ENCODE results near the gene PCNX4. TPM values are rescaled to one million over a fixed set of nuclear protein-coding genes. Genes with fewer than 3 reads are reported as not detected.

The PCNX4 gene
- total RNA-seq, 2 experiments from 2014 or later: 17.3 to 21.0 TPM

GRCh38 chr14:60165547-60165876 lies 73.8 kb downstream of the PCNX4 start:
- H3K27ac ChIP-seq (ENCODE audit: low read depth in 1 of 2, low read length in 2 of 2): peak overlapping the region; percentile 81 to 90
- H3K9me3 ChIP-seq (ENCODE audit: control insufficient read depth in 1 of 2, insufficient read depth in 1 of 2, low read length in 2 of 2): no peaks in the 10 kb centered on the region
- Mint-ChIP-seq H3K9me3 (no peaks in the 10 kb centered on the region), H3K4me3 (peak overlapping the region; percentile 87), H3K36me3 (ENCODE audit: low read depth) (peaks cover 27% of the 10 kb centered on the region), H3K4me1 (ENCODE audit: low read depth) (peaks cover 50% of the 10 kb centered on the region), H3K27ac (peak overlapping the region; percentile 97), H3K27me3 (no peaks in the 10 kb centered on the region)
- TF ChIP-seq CTCF (IDR thresholded peaks at IDR 0.05): no peak
- H3K36me3 ChIP-seq (ENCODE audit: insufficient read depth, low read length): peaks cover 6% of the 10 kb centered on the region
- H3K27me3 ChIP-seq (ENCODE audit: control insufficient read depth in 1 of 2, insufficient read depth in 2 of 2, low read length in 2 of 2): no peaks in the 10 kb centered on the region
- ChIA-PET CTCF (interaction anchor here (0.8 to 4.0 kb wide), 15 partner anchors 11 to 203 kb away, joined by 3 to 35 read pairs (median 5); no protein-coding TSS in a partner anchor), POLR2A (interaction anchor here (0.7 to 5.2 kb wide), 17 partner anchors 10 to 1868 kb away, joined by 3 to 93 read pairs (median 5); partner anchors contain the start of genes PCNX4 and PPM1A)
- H3K4me1 ChIP-seq (ENCODE audit: insufficient read depth, low read length): peaks cover 30% of the 10 kb centered on the region
- intact Hi-C loops (cut with DNase I, micrococcal nuclease): loop anchor here (2.0 to 5.0 kb wide), 4 partner anchors 19 to 82 kb away; partner anchors contain the start of genes PCNX4 (in 2 of the 2) and PPM1A (in 1 of the 2)
- DNase-seq (no peak), ATAC-seq (ENCODE audit: poor library complexity) (peak; percentile 3)
- peak overlapping the region; percentile 70 for H3K4me3 ChIP-seq (ENCODE audit: low read length)

- no peak for TF ChIP-seq CTCF (IDR thresholded peaks at IDR 0.05)
- Histone ChIP-seq H3K4me3 (ENCODE audit: low read length) (no peak overlapping the region), H3K27ac (ENCODE audit: low read depth in 1 of 2, low read length in 2 of 2) (peak overlapping the region; percentile 81 to 90), H3K9me3 (ENCODE audit: control insufficient read depth in 1 of 2, insufficient read depth in 1 of 2, low read length in 2 of 2) (no peaks in the 10 kb centered on the region), H3K27me3 (ENCODE audit: control insufficient read depth in 1 of 2, insufficient read depth in 2 of 2, low read length in 2 of 2) (no peaks in the 10 kb centered on the region), H3K36me3 (ENCODE audit: insufficient read depth, low read length) (peaks cover 6% of the 10 kb centered on the region), H3K4me1 (ENCODE audit: insufficient read depth, low read length) (peaks cover 28% of the 10 kb centered on the region)
- ATAC-seq (ENCODE audit: poor library complexity): no peak
- H3K36me3 Mint-ChIP-seq (ENCODE audit: low read depth): peaks cover 20% of the 10 kb centered on the region
- DNase-seq: peak in 4 of 14 experiments; percentile 7 to 52 (median 44)
- no peaks in the 10 kb centered on the region for H3K27me3 Mint-ChIP-seq
- ChIA-PET POLR2A (interaction anchor here (0.7 to 5.2 kb wide), 14 partner anchors 12 to 1868 kb away, joined by 3 to 93 read pairs (median 4); partner anchors contain the start of genes PCNX4 and PPM1A), CTCF (interaction anchor here (1.1 to 4.0 kb wide), 12 partner anchors 11 to 201 kb away, joined by 3 to 35 read pairs (median 5); no protein-coding TSS in a partner anchor)
- H3K4me3 Mint-ChIP-seq: peak overlapping the region; percentile 87
- intact Hi-C loops (cut with DNase I, micrococcal nuclease): loop anchor here in 1 of 2 experiments (2.0 to 5.0 kb wide), 3 partner anchors 17 to 81 kb away; partner anchors contain the start of genes PCNX4 and PPM1A
- H3K4me1 Mint-ChIP-seq (ENCODE audit: low read depth): peaks cover 44% of the 10 kb centered on the region
- H3K9me3 Mint-ChIP-seq: no peaks in the 10 kb centered on the region
- peak overlapping the region; percentile 97 for H3K27ac Mint-ChIP-seq
These were observed 74.4 kb downstream of the PCNX4 start for GRCh38 chr14:60166142-60166541.

GRCh38 chr14:60169722-60170121 lies 78.0 kb downstream of the PCNX4 start:
- H3K4me1 Mint-ChIP-seq (ENCODE audit: low read depth): peaks cover 16% of the 10 kb centered on the region
- no peak for TF ChIP-seq CTCF (IDR thresholded peaks at IDR 0.05)
- no peaks in the 10 kb centered on the region for H3K9me3 Mint-ChIP-seq
- Histone ChIP-seq H3K27me3 (ENCODE audit: control insufficient read depth in 1 of 2, insufficient read depth in 2 of 2, low read length in 2 of 2) (no peaks in the 10 kb centered on the region), H3K9me3 (ENCODE audit: control insufficient read depth in 1 of 2, insufficient read depth in 1 of 2, low read length in 2 of 2) (no peaks in the 10 kb centered on the region), H3K4me3 (ENCODE audit: low read length) (no peak overlapping the region), H3K4me1 (ENCODE audit: insufficient read depth, low read length) (peaks cover 8% of the 10 kb centered on the region), H3K27ac (ENCODE audit: low read depth in 1 of 2, low read length in 2 of 2) (no peak overlapping the region), H3K36me3 (ENCODE audit: insufficient read depth, low read length) (no peaks in the 10 kb centered on the region)
- DNase-seq: no peak
- no peak overlapping the region for H3K4me3 Mint-ChIP-seq
- H3K27me3 Mint-ChIP-seq: no peaks in the 10 kb centered on the region
- H3K27ac Mint-ChIP-seq: no peak overlapping the region
- ChIA-PET POLR2A (no interaction called here), CTCF (no interaction called here)
- intact Hi-C loops (cut with DNase I, micrococcal nuclease): loop anchor here in 1 of 2 experiments (5.0 kb wide), 2 partner anchors 77 to 78 kb away; partner anchors contain the start of genes PCNX4 and PPM1A
- ATAC-seq (ENCODE audit: poor library complexity): no peak
- H3K36me3 Mint-ChIP-seq (ENCODE audit: low read depth): peaks cover 2% of the 10 kb centered on the region

Measured in CD4-positive, alpha-beta T cell (primary cell).